GM12878 (cell line): ENCODE data around the gene RSRP1. TPM values are rescaled to one million over a fixed set of nuclear protein-coding genes. Genes with fewer than 3 reads are reported as not detected.

Experiments used
- CREM ChIP-seq: IDR thresholded peaks from 2 replicates; pipeline ENCODE4 v1.6.1; 2014; ENCODE audit warnings: antibody characterized with exemption, low read depth
- E4F1 ChIP-seq: fragments of 450-650 bp; IDR thresholded peaks from 2 replicates; pipeline ENCODE4 v1.6.1; 2018; ENCODE audit warnings: borderline replicate concordance, mild to moderate bottlenecking; ENCODE audit not compliant: partially characterized antibody
- IKZF1 ChIP-seq: fragments of 450-650 bp; conservative IDR thresholded peaks from 2 replicates; pipeline ENCODE4 v1.6.1; 2017; ENCODE audit warnings: antibody characterized with exemption, mild to moderate bottlenecking
- NBN ChIP-seq: fragments of 450-650 bp; IDR thresholded peaks from 2 replicates; pipeline ENCODE4 v1.6.1; 2016
- NFYB ChIP-seq: IDR thresholded peaks from 2 replicates; pipeline ENCODE4 v1.6.1; 2011; ENCODE audit warnings: low read depth, mild to moderate bottlenecking, low read length, improper control_type of control experiment, moderate library complexity; ENCODE audit not compliant: insufficient read depth
- NR2C1 ChIP-seq: fragments of 450-650 bp; IDR thresholded peaks from 2 replicates; pipeline ENCODE4 v1.6.1; 2017; ENCODE audit warnings: antibody characterized with exemption, mild to moderate bottlenecking, moderate library complexity
- NRF1 ChIP-seq: conservative IDR thresholded peaks from 2 replicates; pipeline ENCODE4 v1.6.1; 2011; ENCODE audit warnings: mild to moderate bottlenecking, low read depth, low read length, improper control_type of control experiment
- POLR2AphosphoS5 ChIP-seq: IDR thresholded peaks from 2 replicates; pipeline ENCODE4 v1.6.1; 2011; ENCODE audit warnings: mild to moderate bottlenecking, low read length, inconsistent platforms
- RB1 ChIP-seq: fragments of 450-650 bp; formaldehyde crosslinking; IDR thresholded peaks from 2 replicates; pipeline ENCODE4 v1.6.1; 2017; ENCODE audit warnings: mild to moderate bottlenecking, borderline replicate concordance
- RBBP5 ChIP-seq: fragments of 200-600 bp; sonication (generic); conservative IDR thresholded peaks from 2 replicates; pipeline ENCODE4 v1.6.1; 2016
- RELA ChIP-seq: fragments of 450-650 bp; IDR thresholded peaks from 2 replicates; pipeline ENCODE4 v1.8.0; 2014; ENCODE audit warnings: borderline replicate concordance; ENCODE audit not compliant: partially characterized antibody
- SMAD5 ChIP-seq: IDR thresholded peaks from 2 replicates; pipeline ENCODE4 v1.6.1; 2016; ENCODE audit warnings: antibody characterized with exemption, low read depth
- YY1 ChIP-seq: IDR thresholded peaks from 2 replicates; pipeline ENCODE4 v1.6.1; 2011; ENCODE audit warnings: low read depth, mild to moderate bottlenecking, low read length
- polyA plus RNA-seq, 11 experiments: library from polyadenylated mRNA; depleted of rRNA in 4 of 11; unstranded in 6 of 11; stranded (reverse) in 5 of 11; fragments of >200 nt; fragmentation: Nextera tagmentation in 4 of 11; fragmentation: Illumina TruSeq in 1 of 11; extraction: Ambion mirVana in 4 of 11; extraction: Trizol in 1 of 11; gene quantifications; 1 replicate in 1 of 11; 2 replicates in 10 of 11; pipeline versions ENCODE4 v1.2.1 to v1.2.3, GENCODE V29; 2011 to 2016; ENCODE audit warnings: inconsistent platforms in 2 of 11, missing spikeins in 2 of 11, low read depth in 1 of 11
- total RNA-seq, 4 experiments: library from RNA; depleted of rRNA in 3 of 4; stranded (reverse); fragments of >200 nt in 3 of 4; fragmentation: Illumina TruSeq in 1 of 4; extraction: Trizol in 1 of 4; gene quantifications; 2 replicates each; pipeline versions ENCODE4 v1.2.1 to v1.2.3, GENCODE V29; 2013 to 2021
- TF ChIP-seq, protein P1 (sequence below): fragments of 450-650 bp; IDR thresholded peaks from 2 replicates; pipeline ENCODE4 v1.6.1; 2017; ENCODE audit warnings: low read depth, mild to moderate bottlenecking, moderate library complexity
- TF ChIP-seq, protein P2 (sequence below): fragments of 450-650 bp; IDR thresholded peaks from 2 replicates; pipeline ENCODE4 v1.6.1; 2018; ENCODE audit warnings: mild to moderate bottlenecking, low read depth, moderate library complexity; ENCODE audit not compliant: partially characterized antibody
- TF ChIP-seq, protein P3 (sequence below): fragments of 450-650 bp; IDR thresholded peaks from 2 replicates; pipeline ENCODE4 v1.6.1; 2017; ENCODE audit warnings: mild to moderate bottlenecking, moderate library complexity
- TF ChIP-seq, protein P4 (sequence below): IDR thresholded peaks from 2 replicates; pipeline ENCODE4 v1.6.1; 2012; ENCODE audit warnings: low read length, inconsistent platforms

The RSRP1 gene
- total and polyA plus RNA-seq, 10 of the 15 experiments (the other 5 are each of a cell fraction or from before 2014, with no cell fraction given), result 23.5 to 128 (median 90.0) TPM

DNA sequence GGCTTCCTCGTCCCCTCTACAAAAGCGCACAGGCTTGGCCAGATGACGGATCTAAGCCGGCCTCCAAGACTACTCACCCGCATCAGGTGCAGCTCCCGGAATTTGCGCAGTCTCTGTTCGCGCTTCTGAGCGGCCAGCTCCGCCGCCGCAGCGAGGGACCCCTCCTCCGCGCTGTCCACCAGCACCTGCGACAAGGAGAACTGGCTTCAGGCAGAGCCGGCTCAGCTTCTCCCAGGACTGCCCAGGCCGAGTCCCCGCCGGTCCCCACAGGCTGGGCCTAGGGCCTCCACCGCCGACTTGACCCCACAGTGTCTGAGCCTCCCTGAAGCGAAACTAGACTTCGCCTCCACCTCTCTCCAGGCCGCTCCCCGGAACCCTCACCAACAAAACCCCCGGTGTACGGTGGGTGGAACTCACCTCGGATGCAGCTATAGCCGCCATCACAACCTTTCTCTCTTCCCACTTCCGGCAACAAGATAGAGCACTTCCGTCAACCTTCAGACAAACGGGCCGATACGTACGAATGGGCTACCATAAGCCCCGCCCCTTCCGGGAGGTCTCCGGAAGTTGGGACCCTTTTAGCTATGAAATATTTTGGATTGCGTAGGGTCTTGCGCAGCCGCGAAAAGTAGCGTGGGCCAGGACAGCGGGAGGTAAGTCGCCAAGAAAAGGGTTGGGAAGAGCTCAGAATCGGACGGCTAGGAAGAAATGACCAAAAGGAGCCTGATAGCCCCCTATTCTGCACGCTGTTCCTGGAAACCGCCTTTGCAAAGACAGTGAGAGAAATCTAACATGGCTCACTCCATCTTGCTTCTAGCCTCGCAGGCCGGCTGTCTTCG lies 15.0 kb downstream of the RSRP1 start, which contains the start of gene SYF2 (continued):
- TF ChIP-seq RELA, result peak; percentile 27
- TF ChIP-seq, protein P1, sequence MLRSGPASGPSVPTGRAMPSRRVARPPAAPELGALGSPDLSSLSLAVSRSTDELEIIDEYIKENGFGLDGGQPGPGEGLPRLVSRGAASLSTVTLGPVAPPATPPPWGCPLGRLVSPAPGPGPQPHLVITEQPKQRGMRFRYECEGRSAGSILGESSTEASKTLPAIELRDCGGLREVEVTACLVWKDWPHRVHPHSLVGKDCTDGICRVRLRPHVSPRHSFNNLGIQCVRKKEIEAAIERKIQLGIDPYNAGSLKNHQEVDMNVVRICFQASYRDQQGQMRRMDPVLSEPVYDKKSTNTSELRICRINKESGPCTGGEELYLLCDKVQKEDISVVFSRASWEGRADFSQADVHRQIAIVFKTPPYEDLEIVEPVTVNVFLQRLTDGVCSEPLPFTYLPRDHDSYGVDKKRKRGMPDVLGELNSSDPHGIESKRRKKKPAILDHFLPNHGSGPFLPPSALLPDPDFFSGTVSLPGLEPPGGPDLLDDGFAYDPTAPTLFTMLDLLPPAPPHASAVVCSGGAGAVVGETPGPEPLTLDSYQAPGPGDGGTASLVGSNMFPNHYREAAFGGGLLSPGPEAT, result peak; percentile 98
- no peak; the same call in 1 of the 2 replicates for TF ChIP-seq RB1
- TF ChIP-seq, protein P2, sequence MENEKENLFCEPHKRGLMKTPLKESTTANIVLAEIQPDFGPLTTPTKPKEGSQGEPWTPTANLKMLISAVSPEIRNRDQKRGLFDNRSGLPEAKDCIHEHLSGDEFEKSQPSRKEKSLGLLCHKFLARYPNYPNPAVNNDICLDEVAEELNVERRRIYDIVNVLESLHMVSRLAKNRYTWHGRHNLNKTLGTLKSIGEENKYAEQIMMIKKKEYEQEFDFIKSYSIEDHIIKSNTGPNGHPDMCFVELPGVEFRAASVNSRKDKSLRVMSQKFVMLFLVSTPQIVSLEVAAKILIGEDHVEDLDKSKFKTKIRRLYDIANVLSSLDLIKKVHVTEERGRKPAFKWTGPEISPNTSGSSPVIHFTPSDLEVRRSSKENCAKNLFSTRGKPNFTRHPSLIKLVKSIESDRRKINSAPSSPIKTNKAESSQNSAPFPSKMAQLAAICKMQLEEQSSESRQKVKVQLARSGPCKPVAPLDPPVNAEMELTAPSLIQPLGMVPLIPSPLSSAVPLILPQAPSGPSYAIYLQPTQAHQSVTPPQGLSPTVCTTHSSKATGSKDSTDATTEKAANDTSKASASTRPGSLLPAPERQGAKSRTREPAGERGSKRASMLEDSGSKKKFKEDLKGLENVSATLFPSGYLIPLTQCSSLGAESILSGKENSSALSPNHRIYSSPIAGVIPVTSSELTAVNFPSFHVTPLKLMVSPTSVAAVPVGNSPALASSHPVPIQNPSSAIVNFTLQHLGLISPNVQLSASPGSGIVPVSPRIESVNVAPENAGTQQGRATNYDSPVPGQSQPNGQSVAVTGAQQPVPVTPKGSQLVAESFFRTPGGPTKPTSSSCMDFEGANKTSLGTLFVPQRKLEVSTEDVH, result peak; percentile 88
- TF ChIP-seq, protein P3, sequence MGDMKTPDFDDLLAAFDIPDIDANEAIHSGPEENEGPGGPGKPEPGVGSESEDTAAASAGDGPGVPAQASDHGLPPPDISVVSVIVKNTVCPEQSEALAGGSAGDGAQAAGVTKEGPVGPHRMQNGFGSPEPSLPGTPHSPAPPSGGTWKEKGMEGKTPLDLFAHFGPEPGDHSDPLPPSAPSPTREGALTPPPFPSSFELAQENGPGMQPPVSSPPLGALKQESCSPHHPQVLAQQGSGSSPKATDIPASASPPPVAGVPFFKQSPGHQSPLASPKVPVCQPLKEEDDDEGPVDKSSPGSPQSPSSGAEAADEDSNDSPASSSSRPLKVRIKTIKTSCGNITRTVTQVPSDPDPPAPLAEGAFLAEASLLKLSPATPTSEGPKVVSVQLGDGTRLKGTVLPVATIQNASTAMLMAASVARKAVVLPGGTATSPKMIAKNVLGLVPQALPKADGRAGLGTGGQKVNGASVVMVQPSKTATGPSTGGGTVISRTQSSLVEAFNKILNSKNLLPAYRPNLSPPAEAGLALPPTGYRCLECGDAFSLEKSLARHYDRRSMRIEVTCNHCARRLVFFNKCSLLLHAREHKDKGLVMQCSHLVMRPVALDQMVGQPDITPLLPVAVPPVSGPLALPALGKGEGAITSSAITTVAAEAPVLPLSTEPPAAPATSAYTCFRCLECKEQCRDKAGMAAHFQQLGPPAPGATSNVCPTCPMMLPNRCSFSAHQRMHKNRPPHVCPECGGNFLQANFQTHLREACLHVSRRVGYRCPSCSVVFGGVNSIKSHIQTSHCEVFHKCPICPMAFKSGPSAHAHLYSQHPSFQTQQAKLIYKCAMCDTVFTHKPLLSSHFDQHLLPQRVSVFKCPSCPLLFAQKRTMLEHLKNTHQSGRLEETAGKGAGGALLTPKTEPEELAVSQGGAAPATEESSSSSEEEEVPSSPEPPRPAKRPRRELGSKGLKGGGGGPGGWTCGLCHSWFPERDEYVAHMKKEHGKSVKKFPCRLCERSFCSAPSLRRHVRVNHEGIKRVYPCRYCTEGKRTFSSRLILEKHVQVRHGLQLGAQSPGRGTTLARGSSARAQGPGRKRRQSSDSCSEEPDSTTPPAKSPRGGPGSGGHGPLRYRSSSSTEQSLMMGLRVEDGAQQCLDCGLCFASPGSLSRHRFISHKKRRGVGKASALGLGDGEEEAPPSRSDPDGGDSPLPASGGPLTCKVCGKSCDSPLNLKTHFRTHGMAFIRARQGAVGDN, result peak; percentile 81
- peak; percentile 96 for TF ChIP-seq YY1
- TF ChIP-seq NFYB, result 0 out of 2 replicates have a peak, but pooled peaks have one; percentile 19
- peak; percentile 37; the same call in 1 of the 2 replicates for TF ChIP-seq SMAD5
- peak; percentile 88 for TF ChIP-seq E4F1
- no peak for TF ChIP-seq RBBP5
- TF ChIP-seq NBN, result no peak
- TF ChIP-seq CREM, result peak; percentile 77
- TF ChIP-seq NRF1, result peak; percentile 41
- TF ChIP-seq IKZF1, result peak; percentile 61
- TF ChIP-seq, protein P4, sequence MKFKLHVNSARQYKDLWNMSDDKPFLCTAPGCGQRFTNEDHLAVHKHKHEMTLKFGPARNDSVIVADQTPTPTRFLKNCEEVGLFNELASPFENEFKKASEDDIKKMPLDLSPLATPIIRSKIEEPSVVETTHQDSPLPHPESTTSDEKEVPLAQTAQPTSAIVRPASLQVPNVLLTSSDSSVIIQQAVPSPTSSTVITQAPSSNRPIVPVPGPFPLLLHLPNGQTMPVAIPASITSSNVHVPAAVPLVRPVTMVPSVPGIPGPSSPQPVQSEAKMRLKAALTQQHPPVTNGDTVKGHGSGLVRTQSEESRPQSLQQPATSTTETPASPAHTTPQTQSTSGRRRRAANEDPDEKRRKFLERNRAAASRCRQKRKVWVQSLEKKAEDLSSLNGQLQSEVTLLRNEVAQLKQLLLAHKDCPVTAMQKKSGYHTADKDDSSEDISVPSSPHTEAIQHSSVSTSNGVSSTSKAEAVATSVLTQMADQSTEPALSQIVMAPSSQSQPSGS, result no peak
- peak; percentile 72 for TF ChIP-seq NR2C1
- peak; percentile 83 for TF ChIP-seq POLR2AphosphoS5
